ENCODE measurements around the gene TMEM214.

The TMEM214 gene

GRCh38 chr2:27038631-27039339 is 6.0 kb downstream of the TMEM214 start:
- DNase-seq, result no peak

GRCh38 chr2:27039426-27039825 is 6.7 kb downstream of the TMEM214 start:
- DNase-seq, result no peak

GRCh38 chr2:27039871-27040270 is 7.1 kb downstream of the TMEM214 start:
- DNase-seq, result no peak

- no peak for DNase-seq
Measured at GRCh38 chr2:27040282-27040681, 7.5 kb downstream of the TMEM214 start.

- peak in 1 of 56 donors; percentile 32 for DNase-seq
Measured at GRCh38 chr2:27041752-27042151, 9.0 kb downstream of the TMEM214 start.

GRCh38 chr2:27042159-27042661 is 9.4 kb downstream of the TMEM214 start:
- no peak for DNase-seq

GRCh38 chr2:27042985-27043634 is 10.3 kb downstream of the TMEM214 start:
- DNase-seq, result no peak

GRCh38 chr2:27049422-27050280 is 16.9 kb downstream of the TMEM214 start:
- peak in 17 of 56 donors; percentile 30 to 79 (median 55) for DNase-seq

GRCh38 chr2:27050281-27050995 is 17.7 kb downstream of the TMEM214 start:
- DNase-seq, result peak; percentile 35 to 97 (median 88)

- DNase-seq, result peak; percentile 36 to 97 (median 88)
Measured at GRCh38 chr2:27050996-27051901, 18.5 kb downstream of the TMEM214 start, which contains the start of gene AGBL5. TSS of gene AGBL5 (plus strand) at chr2:27051668. CDS start at chr2:27052959, 1,291 bp downstream.

GRCh38 chr2:27051902-27052645 is 19.3 kb downstream of the TMEM214 start:
- peak in 11 of 56 donors; percentile 21 to 68 (median 49) for DNase-seq

GRCh38 chr2:27053321-27053720 is 20.6 kb downstream of the TMEM214 start:
- no peak for DNase-seq

- DNase-seq, result no peak
Measured at GRCh38 chr2:27053776-27054175, 21.0 kb downstream of the TMEM214 start.

GRCh38 chr2:27054721-27055120 is 22.0 kb downstream of the TMEM214 start:
- DNase-seq, result no peak

- no peak for DNase-seq
Measured at GRCh38 chr2:27057184-27057583, 24.4 kb downstream of the TMEM214 start.

- DNase-seq, result no peak
Measured at GRCh38 chr2:27058210-27058609, 25.4 kb downstream of the TMEM214 start.

- no peak for DNase-seq
Measured at GRCh38 chr2:27059141-27059820, 26.5 kb downstream of the TMEM214 start.

GRCh38 chr2:27060323-27060722 is 27.6 kb downstream of the TMEM214 start:
- no peak for DNase-seq

GRCh38 chr2:27065128-27065527 is 32.4 kb downstream of the TMEM214 start:
- no peak for DNase-seq

All from nucleus accumbens (tissue), 56 donors.